Stimulated activated CD8-positive, alpha-beta memory T cell treated with anti-CD3 and anti-CD28 coated beads, Interleukin-7, amount 100 ng/mL, for 1 hour (primary cell): ENCODE data around the gene KBTBD2.
"Not testable (repeated sequence)": the region's sequence is repeated elsewhere in the genome, so short reads cannot be mapped to it uniquely, and the experiment has no call there.

Experiments
- DNase-seq, 2 donors: peaks; one replicate each; pipeline ENCODE4 v3.0.0-alpha.2; 2020; ENCODE audit warnings: low read depth in 2 of 2

The KBTBD2 gene

DNA sequence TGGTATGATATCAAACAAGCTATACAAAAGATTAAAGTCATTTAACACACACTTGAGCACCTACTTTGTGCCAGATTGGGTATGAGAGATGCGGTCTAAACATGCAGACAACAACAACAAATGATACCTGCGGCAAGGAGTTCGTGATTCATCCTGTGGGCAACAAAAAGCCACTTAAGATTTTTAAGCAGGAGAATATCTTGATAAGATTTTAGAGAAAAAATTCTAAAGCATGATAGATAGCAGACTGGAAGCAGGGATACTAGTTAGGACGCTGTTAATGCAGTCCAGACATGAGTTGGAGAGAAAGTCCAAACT is 1.6 kb upstream of the KBTBD2 start:
- DNase-seq = no peak

- DNase-seq = peak in 1 of 2 donors; percentile 8
Measured at GRCh38 chr7:32892521-32893206, 1.1 kb upstream of the KBTBD2 start.

- peak; percentile 96 for DNase-seq
Measured at GRCh38 chr7:32891800-32892520, 400 bp upstream of the KBTBD2 start.

GRCh38 chr7:32890793-32891042 is 842 bp downstream of the KBTBD2 start:
- DNase-seq = no peak

DNA sequence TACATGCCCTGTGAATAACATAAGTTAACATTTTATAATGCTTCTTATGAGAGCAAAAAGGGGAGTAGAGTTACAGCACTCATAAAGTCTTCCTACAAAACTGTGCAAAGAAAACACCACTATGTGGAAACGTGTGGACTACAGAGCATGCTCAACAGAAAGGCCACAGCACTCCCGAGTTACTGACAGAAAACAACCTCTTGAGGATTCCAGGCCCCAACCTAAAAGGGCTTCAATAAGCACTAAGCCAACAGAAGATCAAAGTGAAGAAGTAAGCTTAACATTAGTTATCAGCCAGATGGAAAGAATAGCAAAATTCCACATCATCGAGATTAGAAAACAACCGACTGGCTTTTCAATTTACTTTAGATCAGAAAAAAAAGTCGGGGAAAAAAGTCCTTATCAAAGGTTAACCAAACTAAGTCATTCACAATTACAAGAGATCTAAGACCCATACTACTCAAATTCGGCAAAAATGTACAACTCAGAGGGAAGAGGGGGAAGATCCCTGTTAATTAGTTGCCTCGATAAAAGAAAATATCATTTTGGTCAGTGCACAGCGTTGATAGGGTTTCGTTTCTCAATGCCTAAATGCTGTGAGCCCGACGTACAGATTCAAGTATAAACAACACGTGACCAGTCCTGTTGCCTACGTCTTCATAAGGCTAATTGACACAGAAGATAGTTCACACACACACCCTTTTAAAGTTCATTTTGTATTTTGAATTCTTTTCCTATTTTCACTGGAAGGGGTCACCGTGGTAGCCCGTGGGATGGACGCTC is 1.4 kb downstream of the KBTBD2 start:
- no peak for DNase-seq

DNA sequence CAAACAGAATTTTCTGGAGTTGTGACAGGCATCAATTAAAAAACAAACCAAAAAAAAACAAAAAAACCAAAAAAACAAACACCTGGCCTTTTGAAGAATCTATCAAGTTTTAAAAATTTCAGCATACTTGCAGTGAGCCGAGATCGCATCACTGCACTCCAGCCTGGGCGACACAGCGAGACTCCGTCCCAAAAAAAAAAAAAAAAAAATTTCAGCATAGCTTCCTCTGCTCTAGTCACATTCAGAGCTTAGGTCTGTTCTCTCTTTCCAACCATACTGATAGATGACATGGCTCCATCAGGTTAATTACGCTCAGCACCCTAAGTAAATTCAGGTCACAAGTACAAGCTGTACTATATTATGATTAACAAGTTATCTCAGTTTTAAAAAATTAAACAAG is 3.1 kb downstream of the KBTBD2 start:
- no peak for DNase-seq

DNA sequence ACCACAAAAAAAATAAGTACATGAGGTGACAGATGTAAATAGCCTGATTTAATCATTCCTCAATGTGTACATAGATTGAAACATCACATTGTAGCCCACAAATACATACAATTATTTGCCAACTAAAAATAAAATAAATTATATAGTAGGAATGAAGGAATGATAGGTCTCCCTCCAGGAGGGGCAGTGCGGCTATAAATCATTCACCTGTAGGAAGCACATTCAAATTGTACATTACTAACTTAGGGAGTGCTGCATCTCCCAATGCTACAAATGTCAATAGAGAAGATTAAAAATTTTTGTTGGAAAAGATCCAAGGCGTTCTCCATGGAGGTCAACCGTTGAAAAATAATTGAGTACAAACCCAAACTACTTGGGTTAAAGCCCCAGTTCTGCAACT is 4.2 kb downstream of the KBTBD2 start:
- DNase-seq = no peak

- DNase-seq = no peak
Measured at GRCh38 chr7:32881074-32881982, 10.2 kb downstream of the KBTBD2 start.

DNA sequence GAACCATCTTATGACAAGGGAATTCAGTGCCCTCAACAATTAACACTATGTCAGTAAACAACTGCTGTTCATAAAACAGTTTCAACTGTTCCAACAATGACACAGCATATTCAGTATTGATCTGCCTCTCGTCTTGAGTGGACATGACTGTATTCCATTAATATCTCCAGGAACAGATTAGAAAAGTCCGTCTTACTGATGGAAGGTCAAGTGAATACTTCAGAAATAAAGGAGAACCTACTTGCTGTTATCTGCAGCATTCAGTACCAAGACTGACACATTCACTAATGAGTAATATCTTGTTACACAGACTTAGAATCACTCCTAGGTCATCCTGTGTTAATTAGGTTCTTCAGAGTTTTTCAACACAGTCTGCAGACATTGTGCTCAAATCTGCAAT is 12.1 kb downstream of the KBTBD2 start:
- DNase-seq = no peak

GRCh38 chr7:32878023-32878422 is 13.5 kb downstream of the KBTBD2 start:
- DNase-seq = not testable (repeated sequence)

- no peak for DNase-seq
Measured at GRCh38 chr7:32872421-32872820, 19.1 kb downstream of the KBTBD2 start.

- DNase-seq = no peak
Measured at GRCh38 chr7:32871624-32872371, 19.8 kb downstream of the KBTBD2 start.

- DNase-seq = no peak
Measured at GRCh38 chr7:32870298-32870697, 21.3 kb downstream of the KBTBD2 start.

DNA sequence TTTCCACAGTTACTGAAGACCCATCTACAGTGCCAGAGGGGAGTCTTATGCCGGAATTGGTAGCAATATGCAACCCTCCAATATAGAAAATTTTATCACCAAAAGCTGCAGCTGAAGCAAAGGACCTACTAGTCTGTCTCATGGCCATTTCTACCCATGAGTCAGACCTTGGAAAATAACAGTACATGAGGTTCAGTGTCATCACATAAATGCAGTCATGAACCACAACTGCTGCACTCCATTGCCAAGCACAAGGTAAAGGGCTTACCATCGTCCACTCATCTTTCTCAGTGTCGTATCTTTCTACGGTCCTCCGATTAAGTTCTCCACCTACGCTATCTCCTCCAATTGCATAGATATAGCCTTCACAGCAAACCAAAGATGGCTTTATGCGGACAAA is 21.8 kb downstream of the KBTBD2 start:
- no peak for DNase-seq

DNA sequence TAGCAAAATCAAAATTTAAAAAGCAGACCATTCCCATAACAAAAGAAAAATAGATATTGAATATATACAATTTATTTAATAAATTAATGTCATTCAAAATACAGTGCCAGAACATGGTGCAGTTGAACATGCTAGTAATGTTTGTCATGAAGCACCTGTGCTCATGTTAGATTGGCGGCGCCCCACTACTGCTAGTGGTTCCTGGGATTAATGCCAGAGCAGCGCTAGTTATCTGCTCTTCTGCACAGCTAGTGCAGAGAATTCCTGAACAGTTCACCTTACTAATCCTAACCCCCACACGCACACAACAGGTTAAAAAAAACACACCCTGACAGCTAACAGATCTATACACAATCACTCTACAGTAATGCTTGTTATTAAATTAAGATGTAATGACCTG is 23.4 kb downstream of the KBTBD2 start:
- DNase-seq = no peak

DNA sequence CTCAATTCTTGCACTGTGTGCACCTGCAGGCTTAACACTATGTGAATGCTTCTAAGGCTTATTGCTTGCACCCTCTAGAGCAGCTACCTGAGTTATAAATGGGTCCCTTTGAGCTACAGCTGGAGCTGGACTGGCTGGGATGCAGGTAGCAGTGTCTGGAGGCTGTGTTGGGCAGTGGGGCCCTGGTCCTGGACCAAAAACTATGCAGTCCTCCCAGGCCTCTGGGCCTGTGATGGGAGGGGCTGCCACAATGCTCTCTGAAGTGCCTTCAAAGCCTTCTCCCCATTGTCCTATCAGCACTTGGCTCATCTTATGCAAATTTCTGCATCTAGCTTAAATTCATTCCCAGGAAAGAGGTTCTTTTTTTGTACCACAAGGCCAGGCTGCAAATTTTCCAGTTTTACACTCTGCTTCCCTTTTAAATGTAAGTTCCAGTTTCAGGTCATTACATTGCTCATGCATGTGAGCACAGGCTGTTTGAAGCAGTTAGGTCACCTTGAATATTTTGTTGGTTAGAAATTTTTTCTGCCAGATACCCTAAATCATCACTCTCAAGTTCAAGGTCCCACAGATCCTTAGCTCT is 26.0 kb downstream of the KBTBD2 start:
- no peak for DNase-seq

DNA sequence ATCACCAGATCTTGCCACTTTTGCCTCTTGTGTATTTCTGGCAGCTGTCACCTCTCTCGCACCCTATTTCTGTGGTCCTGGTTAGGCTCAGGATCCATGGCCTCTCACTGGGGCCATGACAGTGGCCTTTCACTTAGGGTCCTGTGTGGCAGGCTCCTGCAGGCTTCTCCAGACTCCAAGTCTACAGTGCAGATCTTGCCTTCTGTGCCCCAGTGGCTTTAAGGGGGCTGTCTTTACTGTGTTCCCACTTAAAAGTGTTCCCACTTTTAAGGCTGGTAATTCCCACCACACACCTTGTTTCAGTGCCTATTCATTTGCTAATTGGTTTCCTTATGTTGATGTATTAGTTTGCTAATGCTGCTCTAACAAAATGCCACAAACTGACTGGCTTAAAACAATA is 27.7 kb downstream of the KBTBD2 start:
- not testable (repeated sequence) for DNase-seq

DNA sequence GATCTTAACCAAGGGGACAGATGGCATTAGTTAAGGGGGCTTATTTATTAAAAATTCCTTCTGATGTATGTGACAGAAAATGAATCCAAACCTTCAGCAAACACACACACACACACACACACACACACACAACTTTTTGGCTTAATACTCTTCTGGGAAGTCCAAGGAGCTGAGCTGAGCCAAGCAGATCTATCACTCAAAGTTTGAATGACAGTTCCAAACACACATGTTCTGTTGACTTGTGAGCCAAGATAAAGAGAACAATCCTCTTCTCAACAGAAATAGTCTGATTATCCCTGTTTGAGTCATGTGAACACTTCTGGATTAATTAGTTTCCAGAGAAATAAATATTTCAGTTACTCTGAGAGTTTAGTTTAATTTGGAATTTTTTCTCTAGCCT is 31.5 kb downstream of the KBTBD2 start:
- DNase-seq = no peak

- DNase-seq = no peak
Measured at GRCh38 chr7:32858648-32859047, 32.9 kb downstream of the KBTBD2 start.

GRCh38 chr7:32857063-32857462 is 34.5 kb downstream of the KBTBD2 start:
- not testable (repeated sequence) for DNase-seq
